Activated CD8-positive, alpha-beta T cell treated with anti-CD3 and anti-CD28 coated beads for 36 hours (primary cell): ENCODE results near the gene SFTPA2. TPM values are rescaled to one million over a fixed set of nuclear protein-coding genes. Genes with fewer than 3 reads are reported as not detected.

Experiments used
- ATAC-seq: fragments of 200-7000 bp; cut with Tn5 transposase; one replicate; pipeline ENCODE4 v1.10.0; 2021; ENCODE audit warnings: mild to moderate bottlenecking, moderate library complexity
- CTCF ChIA-PET: fragments of 350-600 bp; sonication (Branson Sonifier 250); formaldehyde crosslinking; loops from one replicate; lab custom pipeline; 2021; ENCODE audit warnings: antibody characterized with exemption; lab: Charles Lee
- POLR2A ChIA-PET: fragments of 350-600 bp; sonication (Branson Sonifier 250); formaldehyde crosslinking; loops from one replicate; lab custom pipeline; 2021; ENCODE audit warnings: antibody characterized with exemption; lab: Charles Lee
- DNase-seq: peaks from one replicate; pipeline ENCODE4 v3.0.0-alpha.2; 2020
- H3K27ac Mint-ChIP-seq: one replicate; pipeline ENCODE4 v1.8.0; 2021; ENCODE audit warnings: mild to moderate bottlenecking, mixed read lengths
- H3K27me3 Mint-ChIP-seq: one replicate; pipeline ENCODE4 v1.8.0; 2021; ENCODE audit warnings: mixed read lengths
- H3K36me3 Mint-ChIP-seq: one replicate; pipeline ENCODE4 v1.8.0; 2021; ENCODE audit warnings: low read depth, mixed read lengths
- H3K4me1 Mint-ChIP-seq: one replicate; pipeline ENCODE4 v1.8.0; 2021; ENCODE audit warnings: low read depth, mixed read lengths
- H3K4me3 Mint-ChIP-seq: one replicate; pipeline ENCODE4 v1.8.0; 2021; ENCODE audit warnings: mild to moderate bottlenecking, moderate library complexity, mixed read lengths
- H3K9me3 Mint-ChIP-seq: one replicate; pipeline ENCODE4 v1.8.0; 2021; ENCODE audit warnings: mixed read lengths
- intact Hi-C: fragments of 100-400 bp; cut with micrococcal nuclease; formaldehyde crosslinking; loops from one replicate; pipeline ENCODE4 v1.10.0; 2022
- total RNA-seq, 2 experiments: library from RNA; stranded (reverse); gene quantifications; one replicate each; pipeline ENCODE4 v1.2.3, GENCODE V29; 2021
- TF ChIP-seq, protein P1 (sequence below): fragments of 200-600 bp; IDR thresholded peaks from one replicate; pipeline ENCODE4 v1.8.0; 2022; ENCODE audit warnings: antibody characterized with exemption, mild to moderate bottlenecking

The SFTPA2 gene
- not detected for total RNA-seq

GRCh38 chr10:79560160-79560709 is at the start of gene SFTPA2:
Gene SFTPA2, minus strand, starts transcription at chr10:79560407. Its CDS starts 924 bp downstream, at chr10:79559483.
- Mint-ChIP-seq H3K4me1 (no peaks in the 10 kb centered on the region), H3K36me3 (no peaks in the 10 kb centered on the region), H3K9me3 (no peaks in the 10 kb centered on the region), H3K27ac (no peak within 1 kb of the TSS), H3K27me3 (peaks cover 15% of the 10 kb centered on the region), H3K4me3 (no peak within 1 kb of the TSS)
- TF ChIP-seq, protein P1, sequence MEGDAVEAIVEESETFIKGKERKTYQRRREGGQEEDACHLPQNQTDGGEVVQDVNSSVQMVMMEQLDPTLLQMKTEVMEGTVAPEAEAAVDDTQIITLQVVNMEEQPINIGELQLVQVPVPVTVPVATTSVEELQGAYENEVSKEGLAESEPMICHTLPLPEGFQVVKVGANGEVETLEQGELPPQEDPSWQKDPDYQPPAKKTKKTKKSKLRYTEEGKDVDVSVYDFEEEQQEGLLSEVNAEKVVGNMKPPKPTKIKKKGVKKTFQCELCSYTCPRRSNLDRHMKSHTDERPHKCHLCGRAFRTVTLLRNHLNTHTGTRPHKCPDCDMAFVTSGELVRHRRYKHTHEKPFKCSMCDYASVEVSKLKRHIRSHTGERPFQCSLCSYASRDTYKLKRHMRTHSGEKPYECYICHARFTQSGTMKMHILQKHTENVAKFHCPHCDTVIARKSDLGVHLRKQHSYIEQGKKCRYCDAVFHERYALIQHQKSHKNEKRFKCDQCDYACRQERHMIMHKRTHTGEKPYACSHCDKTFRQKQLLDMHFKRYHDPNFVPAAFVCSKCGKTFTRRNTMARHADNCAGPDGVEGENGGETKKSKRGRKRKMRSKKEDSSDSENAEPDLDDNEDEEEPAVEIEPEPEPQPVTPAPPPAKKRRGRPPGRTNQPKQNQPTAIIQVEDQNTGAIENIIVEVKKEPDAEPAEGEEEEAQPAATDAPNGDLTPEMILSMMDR, result no peak
- ChIA-PET POLR2A (no interaction called here), CTCF (no interaction called here)
- ATAC-seq, result no peak
- no peak for DNase-seq
- intact Hi-C loops, result loop anchor here (10.0 kb wide), 1 partner anchor 365 kb away; no protein-coding TSS in a partner anchor

DNA sequence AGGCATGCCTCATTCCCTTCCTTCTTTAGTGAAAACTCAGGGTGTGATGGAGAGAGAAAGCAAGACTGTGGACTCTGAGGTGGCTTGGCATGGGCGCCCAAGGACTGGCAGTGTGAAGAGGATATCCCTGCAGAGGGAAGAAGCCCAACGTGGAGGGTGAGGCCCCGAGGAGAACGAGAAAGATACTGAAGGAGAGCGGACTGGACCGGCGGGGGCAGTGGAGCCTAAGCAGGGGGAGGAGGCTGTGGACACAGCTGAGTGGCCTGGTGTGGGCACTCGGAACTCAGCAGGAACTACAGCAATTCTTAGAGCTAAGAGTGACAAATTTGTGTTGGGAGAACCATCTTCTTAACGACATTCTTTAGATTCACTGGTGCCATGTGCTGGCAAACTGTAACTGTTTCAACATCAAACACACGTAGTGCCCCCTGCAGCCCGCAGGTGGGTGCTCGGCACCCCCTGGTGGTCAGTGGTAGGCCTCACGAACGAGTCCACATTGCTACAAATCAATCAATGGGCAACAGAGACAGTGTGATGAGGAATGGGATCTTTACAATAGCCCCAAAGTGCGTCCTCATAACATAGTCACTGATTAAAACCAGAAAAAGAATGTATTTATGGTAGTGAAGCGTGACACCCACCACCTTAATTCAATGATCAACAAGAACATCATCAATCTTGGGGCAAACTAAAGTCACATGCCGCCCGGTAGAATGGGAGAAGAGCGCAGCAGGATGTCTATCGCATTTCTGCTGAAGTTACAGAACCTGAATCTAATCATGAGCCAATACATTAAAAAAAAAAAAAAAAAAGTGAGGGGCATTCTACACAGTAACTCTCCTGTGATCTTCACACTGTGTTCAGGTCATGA is 48.5 kb upstream of the SFTPA2 start:
- Mint-ChIP-seq H3K4me3 (no peak overlapping the region), H3K27me3 (no peaks in the 10 kb centered on the region), H3K9me3 (no peaks in the 10 kb centered on the region), H3K36me3 (no peaks in the 10 kb centered on the region), H3K4me1 (no peaks in the 10 kb centered on the region), H3K27ac (no peak overlapping the region)
- POLR2A ChIA-PET, result no interaction called here
- intact Hi-C loops, result loop anchor here (10.0 kb wide), 1 partner anchor 74 kb away; no protein-coding TSS in a partner anchor
- CTCF ChIA-PET, result interaction anchor here (0.6 to 1.9 kb wide), 3 partner anchors 10 to 71 kb away, joined by 3 to 5 read pairs (median 3); no protein-coding TSS in a partner anchor
- DNase-seq (peak; percentile 68), ATAC-seq (peak; percentile 73)
- TF ChIP-seq, protein P1, result peak; percentile 76

DNA sequence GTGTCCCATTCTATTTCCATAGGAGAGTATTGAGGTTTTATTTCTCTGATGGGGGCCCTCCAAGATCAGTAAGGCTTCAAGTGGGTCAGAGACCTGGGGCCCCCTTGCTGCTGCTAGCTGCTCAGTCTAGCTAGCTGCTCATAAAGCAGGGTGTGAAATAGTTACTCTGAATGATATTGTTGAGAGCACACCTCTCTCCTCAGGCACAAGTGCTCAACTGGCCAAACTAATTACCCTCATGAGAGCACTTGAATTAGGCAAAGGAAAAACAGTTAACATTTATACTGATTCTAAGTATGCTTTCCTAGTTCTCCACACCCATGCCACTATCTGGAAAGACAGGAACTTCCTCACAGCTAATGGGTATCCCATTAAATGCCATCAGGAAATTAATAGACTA is 45.1 kb upstream of the SFTPA2 start:
- CTCF ChIA-PET, result no interaction called here
- no peak overlapping the region for H3K27ac Mint-ChIP-seq
- no peaks in the 10 kb centered on the region for H3K36me3 Mint-ChIP-seq
- no peak overlapping the region for H3K4me3 Mint-ChIP-seq
- no peaks in the 10 kb centered on the region for H3K9me3 Mint-ChIP-seq
- H3K27me3 Mint-ChIP-seq, result peaks cover 3% of the 10 kb centered on the region
- POLR2A ChIA-PET, result no interaction called here
- intact Hi-C loops, result loop anchor here (10.0 kb wide), 1 partner anchor 71 kb away; no protein-coding TSS in a partner anchor
- ATAC-seq (no peak), DNase-seq (no peak)
- TF ChIP-seq, protein P1, result no peak
- no peaks in the 10 kb centered on the region for H3K4me1 Mint-ChIP-seq

GRCh38 chr10:79604294-79604693 is 44.1 kb upstream of the SFTPA2 start:
- ChIA-PET CTCF (no interaction called here), POLR2A (no interaction called here)
- Mint-ChIP-seq H3K36me3 (no peaks in the 10 kb centered on the region), H3K27me3 (peaks cover 3% of the 10 kb centered on the region), H3K27ac (no peak overlapping the region), H3K4me3 (no peak overlapping the region), H3K4me1 (no peaks in the 10 kb centered on the region), H3K9me3 (no peaks in the 10 kb centered on the region)
- ATAC-seq, result no peak
- no peak for DNase-seq
- intact Hi-C loops, result loop anchor here (10.0 kb wide), 1 partner anchor 69 kb away; no protein-coding TSS in a partner anchor
- TF ChIP-seq, protein P1, result no peak

DNA sequence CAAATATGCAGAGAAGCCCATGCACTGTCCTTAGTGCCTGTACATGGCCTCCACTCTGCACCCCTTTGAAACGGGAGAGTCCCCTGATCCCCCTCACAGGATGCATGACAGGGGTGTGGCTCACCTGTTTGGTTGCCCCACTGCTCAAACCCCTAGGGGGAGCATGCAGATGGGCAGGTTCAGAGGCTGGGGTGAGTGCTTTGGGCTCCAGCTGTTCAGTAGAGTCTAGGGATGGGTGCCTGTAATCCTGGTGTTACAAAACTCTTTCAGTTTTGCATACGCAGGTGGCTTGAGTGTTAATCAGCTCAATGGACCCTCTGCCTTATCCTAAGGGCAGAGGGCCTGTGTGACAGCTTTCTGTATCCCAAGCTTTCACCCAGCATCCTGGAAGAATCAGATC is 42.7 kb upstream of the SFTPA2 start:
- H3K36me3 Mint-ChIP-seq, result no peaks in the 10 kb centered on the region
- H3K4me1 Mint-ChIP-seq, result no peaks in the 10 kb centered on the region
- ATAC-seq, result no peak
- POLR2A ChIA-PET, result no interaction called here
- no peak overlapping the region for H3K27ac Mint-ChIP-seq
- DNase-seq, result no peak
- TF ChIP-seq, protein P1, result no peak
- peaks cover 3% of the 10 kb centered on the region for H3K9me3 Mint-ChIP-seq
- no peak overlapping the region for H3K4me3 Mint-ChIP-seq
- CTCF ChIA-PET, result interaction anchor here (1.6 kb wide), 1 partner anchor 65 kb away, joined by 7 read pairs; no protein-coding TSS in a partner anchor
- intact Hi-C loops, result loop anchor here (10.0 kb wide), 1 partner anchor 68 kb away; no protein-coding TSS in a partner anchor
- H3K27me3 Mint-ChIP-seq, result peaks cover 9% of the 10 kb centered on the region
